Measurements from ENCODE around the gene NUDT1.

NUDT1 gene
- 4.2 to 26.1 (median 12.1) reads per million in 3 experiments for total RNA-seq

DNA sequence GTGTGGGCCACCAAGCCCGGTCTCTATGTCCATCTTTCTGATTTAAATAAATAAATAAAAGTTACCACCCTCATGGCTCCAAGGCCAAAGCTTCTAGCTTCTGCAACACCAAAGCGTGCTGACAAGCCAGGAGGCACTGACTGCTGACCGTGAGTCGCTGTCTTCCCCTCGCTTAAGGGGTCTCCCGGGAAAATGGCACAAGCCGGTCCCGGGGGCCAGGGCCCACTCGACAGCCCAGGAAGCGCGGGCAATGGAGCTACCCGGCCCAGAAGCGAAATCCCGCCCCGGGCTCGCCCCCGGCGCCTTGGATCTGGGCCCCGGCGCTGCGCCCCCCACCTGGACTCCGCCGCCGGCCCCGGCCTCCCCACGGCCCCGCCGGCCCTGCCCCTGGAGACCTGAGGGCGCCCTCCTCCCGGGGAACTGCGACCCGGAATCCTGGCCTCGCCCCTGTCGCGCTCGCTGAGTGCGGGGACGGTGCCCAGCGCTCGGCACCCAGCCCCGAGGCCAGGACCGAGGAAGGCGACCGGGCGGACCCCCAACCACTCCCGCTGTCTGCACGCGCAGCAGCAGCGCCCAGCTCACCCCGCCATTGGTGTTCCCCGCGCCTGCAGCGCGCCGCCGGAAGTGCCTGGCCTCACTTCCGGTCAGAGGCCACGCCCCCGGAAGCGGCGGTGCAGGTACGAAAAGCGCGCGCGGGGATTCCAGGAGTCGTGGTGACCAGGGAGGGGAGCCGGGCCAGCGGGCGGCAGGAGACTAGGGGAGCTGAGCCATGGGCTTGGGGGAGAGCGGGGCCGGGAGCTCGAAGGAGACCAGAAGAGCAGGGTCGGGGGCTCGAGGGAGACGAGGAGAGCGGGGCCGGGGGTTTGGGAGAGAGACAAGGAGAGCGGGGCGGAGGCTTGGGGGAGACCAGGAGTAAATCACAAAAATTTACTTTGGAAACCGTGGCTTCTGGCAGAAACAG is at the start of gene NUDT1, which contains the start of gene MRM2:
Gene NUDT1, plus strand, starts transcription at position 647 of the 961 bp plus-strand sequence. CDS start 2,349 bp downstream, outside the sequence.
Gene MRM2, minus strand, starts transcription at position 626 of the 961 bp plus-strand sequence. Its CDS starts 36 bp downstream, at position 590.
- peak; percentile 44 for DNase-seq

DNA sequence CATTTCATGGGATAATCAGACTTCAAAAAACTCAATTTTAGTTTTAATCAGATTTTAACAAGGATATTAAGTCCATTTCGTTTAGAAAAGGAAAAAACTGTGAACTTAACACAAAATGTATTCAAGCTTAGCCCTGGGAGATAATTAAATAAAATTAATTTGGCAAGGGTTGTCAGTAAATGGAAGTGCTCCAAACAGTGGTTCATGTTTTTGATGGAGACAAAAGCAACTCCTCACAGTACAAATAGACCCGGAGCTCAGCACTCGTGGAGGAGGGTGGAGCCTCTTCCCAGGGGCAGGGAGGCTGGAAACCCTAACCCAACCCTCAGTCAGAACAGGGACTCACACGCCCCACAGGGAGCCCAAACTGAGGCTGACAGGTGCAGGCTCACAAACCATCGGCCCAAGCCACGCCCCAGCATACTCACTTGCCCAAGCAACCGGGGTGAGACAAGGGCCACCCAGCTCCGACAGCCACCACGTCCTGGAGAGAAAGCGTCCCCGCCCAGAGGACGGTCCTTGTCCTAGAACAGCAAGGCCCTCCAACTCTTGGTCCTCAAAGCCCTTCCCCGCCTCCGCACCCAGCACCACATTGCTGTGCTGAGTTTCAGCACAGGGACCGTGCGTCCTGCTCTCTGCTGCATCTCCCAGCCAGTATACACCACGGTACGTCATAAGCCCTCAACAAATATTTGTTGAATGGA is 49.0 kb upstream of the NUDT1 start:
- no peak for DNase-seq

DNA sequence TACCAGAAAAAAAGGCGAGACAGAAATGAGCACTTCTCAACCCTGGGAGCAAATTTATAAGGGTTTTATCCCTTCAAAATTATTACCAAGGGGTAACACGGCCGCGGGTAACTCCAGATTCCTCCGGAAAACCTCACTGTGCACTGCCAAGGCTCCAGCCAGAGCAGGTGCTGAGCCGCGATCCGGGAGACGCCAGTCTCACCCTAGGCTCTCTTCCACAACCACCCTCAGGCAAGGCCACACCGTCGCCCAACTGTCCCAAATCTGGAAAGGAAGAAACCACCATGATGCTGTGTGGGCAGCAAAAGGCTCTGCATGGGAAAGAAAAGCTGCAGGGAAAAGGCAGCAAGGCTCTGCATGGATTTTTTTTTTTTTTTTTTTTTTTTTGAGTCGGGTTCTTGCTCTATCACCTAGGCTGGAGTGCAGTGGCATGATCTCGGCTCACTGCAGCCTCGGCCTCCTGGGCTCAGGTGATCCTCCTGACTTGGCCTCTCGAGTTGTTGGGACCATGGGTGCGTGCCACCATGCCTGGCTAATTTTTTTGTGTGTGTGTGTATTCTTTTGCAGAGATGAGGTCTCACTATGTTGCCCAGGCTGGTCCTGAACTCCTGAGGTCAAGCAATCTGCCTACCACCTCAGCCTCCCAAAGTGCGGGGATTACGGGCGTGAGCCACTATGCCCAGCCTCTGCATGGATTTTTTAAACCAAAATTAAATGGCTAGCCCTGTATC is 48.3 kb upstream of the NUDT1 start:
- DNase-seq, result no peak

DNA sequence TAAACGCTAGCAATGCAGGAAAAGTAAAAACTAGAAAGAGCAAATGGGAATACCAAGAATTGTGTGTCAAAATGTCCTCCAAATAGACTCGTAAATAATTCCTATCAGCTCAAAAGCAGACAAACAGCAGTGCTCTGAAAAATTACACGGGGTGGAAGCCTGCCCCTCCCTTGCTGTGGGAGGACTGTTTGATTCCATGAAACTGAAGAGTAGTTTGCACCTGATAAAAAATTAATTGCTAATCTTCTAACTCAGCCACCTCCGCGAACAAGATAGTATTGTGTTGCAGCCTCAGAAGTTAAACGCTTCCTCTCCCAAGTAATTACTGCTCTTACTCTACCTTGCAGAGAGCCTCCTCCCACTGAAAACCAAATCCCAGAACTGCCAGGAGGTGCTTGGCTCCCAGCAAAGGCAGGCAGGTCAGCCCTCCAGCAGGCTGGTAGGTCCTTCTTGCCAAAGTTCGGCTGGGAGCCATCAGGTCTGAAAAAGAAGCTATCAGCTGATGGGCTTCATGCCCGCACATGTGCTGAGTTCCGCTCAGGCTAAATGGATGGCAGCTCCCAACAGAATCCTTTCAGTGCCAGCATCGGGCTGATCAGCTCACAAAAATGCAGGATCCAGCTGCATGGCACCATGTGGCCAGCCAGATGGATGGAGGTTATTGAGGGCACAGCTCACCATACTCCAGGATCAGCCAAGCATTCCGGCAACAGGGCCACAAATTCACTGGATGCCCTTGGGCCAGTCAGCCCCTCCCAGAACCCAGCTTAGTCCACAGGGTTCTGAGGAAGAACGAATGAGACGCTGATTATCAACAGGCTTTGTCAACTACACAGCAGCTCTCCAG is 46.4 kb upstream of the NUDT1 start:
- DNase-seq, result no peak

DNA sequence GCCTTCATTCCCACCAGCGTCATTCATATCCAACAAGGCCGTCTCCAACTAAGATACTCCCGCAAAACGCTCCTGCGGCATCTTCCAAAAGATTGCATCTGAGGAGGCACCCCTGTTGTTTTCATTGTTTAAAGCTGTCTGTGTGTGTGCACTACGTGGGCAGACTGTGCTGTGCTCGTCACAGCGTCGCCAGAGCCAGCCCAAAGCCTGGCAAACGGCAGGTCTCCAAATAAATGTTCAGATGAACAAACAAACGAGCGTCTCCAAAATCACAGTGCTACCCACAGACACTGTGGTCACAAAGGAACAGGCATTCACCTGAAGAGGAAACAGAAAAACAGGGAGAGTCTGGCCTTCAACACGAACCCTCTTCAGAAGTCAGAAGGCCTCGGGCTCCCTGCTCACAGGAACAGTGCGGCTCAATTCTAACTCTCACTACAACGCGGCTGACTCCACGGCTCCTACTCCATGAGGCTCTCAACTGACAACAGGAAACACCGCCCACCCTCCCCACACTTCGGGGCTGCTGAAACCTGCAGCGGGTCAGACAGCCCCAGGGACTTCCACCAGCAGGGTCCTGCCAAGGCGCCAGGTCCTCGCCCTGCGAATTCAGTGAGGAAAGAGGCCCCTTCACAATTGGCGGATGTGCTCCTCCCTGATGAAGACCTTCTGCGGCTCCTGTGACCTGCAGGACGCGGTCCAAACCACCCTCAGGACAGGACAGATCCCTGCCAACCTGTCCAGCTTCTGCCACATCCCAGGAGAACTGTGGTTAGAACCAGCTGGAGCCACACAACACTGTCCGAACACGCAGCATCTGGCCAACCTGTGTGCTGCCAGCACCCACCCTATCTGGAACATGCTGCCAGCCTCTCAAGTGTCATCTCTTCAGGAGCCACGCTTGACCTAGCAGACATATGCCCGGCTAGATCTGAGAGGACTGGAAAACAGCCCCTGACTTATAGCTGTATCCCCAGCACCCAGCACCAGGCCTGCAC is 45.3 kb upstream of the NUDT1 start:
- DNase-seq, result no peak

DNA sequence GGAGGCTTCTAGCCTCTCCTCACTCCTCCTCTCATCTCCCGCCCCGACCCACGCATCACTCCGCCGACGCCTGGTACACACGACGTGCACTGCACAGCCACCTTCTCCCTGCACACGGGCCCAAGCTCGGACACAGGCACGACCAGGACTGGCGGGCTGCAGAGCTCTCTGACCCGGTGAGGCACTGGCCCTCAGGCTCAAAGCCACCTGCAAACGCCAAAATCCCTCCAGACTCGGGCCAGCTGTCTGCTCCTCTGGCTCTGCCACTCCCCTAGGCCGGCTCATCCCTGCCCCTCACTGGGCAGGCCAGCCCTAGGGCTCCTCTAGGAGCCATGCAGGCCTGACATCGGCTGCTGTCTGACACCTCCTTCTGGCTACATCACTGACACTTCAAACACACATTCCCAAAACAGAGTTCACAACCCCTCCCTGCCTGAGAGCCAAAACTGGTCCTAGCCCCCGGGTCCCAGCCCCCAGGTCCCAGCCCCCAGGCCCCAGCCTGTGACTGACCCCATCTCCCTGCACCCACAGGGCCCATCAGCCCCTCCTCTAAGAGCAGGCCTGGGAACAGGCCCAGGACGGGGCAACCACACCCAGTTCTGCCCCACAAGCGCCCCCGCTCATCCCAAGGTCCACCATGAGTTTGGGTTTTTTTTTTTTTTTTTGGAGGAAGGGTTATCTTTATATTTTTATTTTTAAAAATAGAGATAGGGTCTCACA is 44.4 kb upstream of the NUDT1 start:
- no peak for DNase-seq

DNA sequence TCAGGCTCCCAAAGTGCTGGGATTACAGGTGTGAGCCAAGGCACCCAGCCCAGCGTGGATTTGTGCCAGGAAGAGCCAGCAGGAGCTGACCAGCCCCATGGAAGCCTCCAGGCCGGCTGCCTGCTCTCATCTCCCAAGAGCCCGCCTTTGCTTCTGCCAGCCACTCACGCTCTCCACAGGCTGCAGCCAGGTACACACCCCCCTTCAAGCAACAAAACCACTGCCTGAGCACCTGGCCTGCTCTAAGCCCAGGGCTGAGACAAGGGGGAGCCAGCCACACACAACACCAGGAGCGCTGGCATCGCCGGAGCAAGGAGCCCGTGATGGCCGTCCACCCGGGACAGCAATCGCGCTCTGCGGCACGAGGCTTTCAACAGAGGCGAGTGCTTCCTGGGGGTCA is 43.8 kb upstream of the NUDT1 start:
- no peak for DNase-seq

DNA sequence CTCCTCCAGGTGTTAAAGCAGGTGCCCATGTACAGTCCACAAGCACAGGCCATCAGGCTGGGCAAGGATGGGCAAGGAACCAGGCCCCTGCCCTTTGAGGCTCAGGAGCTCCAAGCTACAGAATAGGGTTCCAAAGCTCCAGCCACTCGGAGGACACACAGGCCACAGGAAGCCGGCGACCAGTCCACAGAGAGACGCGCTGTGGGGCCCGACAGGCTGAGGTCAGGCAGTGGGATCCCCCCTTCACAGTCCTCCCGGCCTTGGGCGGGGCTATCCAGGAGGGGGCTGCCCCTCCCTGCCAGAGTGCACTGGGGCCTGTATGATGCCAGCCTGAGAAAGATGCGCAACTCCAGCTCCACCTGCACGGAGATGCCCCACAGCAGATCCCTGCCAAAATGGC is 43.3 kb upstream of the NUDT1 start:
- DNase-seq, result no peak

DNA sequence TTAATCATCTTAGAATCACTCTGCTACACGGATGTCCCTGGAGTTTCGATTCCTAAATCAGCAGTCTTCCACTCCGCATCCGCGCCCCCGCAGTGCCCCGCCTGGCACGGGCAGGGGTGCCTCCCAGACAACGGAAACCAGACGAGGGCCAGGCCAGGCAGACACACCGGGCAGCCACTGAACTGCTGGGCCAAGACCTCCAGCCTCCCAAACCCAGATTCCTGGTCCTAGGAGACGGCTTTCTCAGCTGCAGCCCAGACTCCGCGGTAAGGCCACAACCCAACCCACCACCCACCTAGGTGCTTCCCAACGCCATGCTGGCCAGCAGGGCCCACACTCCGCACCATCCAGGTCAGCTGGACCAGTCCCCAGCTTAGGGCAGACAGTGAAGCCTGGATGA is 42.5 kb upstream of the NUDT1 start:
- DNase-seq, result no peak

DNA sequence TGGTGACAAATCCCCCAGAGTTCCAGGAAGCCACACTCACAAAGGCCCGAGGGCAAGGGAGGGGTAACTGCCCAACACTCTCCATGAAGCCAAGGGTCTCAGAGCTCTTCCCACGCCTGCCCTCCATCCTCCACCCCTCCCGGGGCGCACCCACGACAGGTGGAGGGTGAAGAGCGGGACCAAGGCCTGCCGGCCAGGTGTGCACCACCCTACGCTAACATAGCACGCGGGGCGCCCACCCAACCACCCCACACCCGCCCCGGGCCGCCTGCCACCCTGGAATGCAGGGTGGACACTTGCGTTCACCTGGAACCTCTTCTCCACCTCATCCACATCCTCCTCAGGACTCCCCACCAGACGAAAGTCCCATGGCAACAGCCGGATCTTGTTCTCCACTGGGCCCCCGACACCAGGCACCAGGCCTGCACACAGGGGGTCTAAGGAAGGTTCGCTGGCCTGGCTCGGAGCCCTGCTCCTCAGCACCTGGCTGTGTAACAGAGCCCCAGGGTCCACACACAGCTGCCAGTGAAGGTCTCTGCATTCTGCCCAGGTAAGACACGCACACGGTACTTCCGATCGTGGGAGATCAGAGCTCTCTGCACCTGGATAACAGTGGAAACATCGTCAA is 42.0 kb upstream of the NUDT1 start:
- no peak for DNase-seq

DNA sequence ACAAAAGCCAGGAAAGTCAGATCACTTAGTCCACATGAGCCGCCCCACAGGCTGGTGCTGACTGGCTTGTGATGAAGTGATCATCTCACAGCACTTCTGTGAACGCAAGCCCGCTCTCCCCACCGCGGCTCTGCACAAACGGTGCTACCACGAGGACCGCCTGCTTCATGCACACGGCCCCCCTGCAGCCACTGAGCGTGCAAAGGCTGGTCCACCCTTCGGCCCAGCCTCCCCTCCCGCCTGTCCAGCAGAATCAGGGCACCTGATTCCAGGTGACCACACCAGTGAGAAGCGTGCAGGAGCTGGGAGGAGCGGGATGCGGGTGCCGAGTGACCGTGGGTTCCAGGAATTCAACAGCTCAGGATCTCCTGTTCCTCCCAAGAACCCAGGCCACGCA is 41.4 kb upstream of the NUDT1 start:
- DNase-seq, result no peak

DNA sequence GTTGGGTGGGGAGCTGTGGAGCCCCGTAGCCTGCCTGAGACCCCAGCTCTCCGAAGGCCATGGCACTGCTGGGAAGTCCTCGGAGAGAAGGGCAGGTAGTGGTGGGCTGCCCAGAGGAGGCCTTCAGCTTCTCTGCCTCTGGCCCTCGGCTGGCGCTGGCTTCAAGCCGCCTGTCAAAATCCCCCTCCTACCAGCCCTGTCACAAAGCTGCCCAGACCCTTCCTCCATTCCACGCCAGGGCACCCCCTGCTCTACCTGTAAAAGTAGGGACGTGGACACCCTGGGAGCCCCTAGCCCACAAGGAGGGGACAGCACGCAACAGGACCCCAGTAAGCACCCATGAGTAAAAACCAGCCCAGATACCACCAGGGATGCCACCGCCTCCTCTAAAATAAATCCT is 40.9 kb upstream of the NUDT1 start:
- no peak for DNase-seq

DNA sequence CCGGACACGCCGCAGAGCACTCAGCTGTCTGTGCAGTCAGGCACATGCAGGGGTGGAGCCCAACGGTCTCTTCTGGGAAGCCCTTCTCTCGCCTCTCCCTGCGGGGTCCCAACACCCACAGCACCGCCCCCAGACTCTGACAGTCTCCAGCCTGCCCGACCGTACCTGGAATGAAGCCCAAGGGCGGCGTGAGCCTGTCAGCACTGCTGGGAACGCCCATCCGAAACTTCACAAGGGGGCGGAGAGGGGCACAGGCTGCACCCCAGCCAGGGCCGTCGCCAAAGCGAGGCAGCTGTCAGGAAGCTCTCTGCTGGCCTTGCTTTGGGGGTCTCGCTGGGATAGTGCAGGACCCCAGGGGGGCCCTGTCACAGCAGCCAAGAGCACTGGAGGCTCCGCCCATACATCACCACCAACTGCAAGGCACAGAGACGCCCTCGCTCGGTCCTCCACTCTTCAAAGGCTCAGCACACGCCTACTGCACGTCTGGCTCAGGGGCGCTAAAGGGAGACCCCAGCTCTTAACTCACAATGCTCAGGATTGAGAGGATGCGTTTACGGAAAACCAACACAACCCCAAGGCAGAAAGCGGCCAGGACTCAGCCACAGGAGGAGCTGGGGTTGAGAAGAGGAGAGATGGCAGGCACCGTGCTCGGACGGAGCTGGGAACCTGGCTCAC is 40.2 kb upstream of the NUDT1 start:
- no peak for DNase-seq

DNA sequence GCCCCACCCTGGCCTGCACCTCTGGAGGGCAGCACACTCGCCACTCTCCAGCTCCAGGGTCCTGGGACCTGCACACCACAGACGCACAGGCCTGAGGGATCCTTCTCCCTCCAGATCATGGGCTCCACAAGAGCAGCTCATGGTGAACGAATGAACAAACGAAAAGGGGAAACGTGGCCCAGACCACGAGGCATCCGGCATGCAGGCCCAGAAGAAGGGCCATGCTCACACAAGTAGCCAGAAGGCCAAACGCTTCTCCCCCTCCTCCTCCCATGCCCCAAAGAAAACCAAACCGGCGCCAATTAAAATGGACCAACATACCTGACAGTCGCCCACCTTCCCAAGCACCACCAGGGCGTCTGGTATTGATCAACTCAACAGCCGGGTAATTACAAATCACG is 39.7 kb upstream of the NUDT1 start:
- DNase-seq, result no peak

DNA sequence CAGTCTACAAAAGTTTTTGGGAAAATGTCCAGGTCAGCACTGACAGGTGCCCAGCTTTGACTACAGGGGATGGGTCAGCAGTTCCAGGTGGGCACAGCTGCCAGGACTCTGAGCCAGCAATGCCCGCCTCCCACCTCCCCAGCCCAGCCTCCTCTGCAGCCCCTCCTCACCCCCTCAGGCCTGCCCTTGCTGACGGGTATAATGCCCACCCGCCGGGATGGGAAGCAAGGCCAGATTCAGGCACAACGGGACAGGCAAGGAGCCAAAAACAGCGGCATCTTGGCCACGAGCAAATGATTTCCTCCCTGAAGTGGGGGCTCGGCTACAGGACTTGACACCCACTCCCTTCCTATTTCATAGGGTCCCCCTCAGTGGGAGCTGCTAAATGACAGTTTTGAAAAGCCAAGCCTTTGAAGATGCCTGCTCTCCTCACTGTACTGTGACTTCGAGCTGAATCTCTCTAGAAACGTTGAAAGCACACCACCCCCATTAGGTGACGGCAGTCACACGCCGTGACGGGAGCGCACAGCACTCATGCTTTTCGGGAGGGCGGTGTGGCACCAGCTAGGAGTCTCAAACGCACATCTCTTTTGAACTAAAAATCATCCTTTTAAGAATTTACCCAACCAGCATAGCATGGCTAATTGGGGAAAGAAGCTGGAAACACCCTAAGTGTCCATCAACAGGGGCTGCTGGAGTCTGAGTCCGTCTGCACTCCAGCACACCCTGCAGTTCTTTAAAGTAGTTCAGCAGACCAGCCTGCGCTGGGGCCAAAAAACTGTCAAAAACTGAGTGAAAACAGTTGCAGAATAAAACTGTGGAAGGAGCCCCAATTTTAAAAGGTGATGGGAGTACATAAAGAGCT is 38.9 kb upstream of the NUDT1 start:
- DNase-seq, result no peak

DNA sequence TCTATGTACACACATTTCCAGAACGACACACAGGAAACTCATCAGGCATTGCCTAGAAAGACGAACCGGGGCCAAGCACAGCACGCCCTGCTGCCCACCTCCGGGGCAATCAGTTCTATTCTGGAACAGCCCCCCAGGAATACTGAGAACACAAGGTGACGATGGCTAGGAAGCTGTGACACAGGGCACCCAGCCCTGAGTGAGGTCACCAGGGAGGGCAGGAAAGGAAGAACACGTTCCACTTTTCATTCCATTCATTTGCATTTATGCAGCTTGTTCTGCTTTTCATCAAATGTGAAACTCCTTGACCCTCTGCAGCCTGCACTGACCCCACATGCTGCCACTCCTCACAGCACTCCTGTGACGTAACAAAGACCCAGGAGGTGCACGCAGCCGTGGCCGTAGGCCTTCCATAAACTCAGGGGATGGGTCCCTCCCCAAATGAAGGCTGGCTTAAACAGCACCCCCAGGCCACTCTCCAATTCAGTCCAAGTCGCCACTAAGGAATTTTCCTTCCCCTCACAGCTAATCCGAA is 38.2 kb upstream of the NUDT1 start:
- DNase-seq, result no peak

DNA sequence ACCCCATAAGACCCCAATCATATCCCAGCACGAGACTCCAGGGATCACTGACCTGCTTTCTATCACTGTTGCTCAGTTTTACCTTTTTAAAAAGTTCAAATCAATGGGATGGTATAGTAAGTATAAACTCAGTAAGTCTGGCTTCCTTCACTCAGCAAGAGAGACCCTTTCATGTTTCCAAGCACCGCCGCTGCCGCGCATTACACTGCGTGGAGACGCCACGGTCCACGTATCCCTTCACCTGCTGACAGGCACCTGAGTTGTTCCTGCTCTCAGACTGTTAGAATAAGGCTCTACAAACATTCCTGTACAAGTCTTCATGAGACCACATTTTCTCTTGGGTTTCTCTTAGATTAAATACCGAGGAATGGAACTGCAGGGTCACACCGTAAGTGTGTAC is 37.6 kb upstream of the NUDT1 start:
- no peak for DNase-seq

Data from central memory CD4-positive, alpha-beta T cell (primary cell).